OCI-LY1 (cell line): ENCODE measurements around the gene ARL14.

ENCODE experiments used
- CTCF ChIP-seq: fragments of 200-600 bp; sonication (generic), shearing (Covaris generic); IDR thresholded peaks from 2 replicates; pipeline ENCODE4 v1.5.1; 2017; ENCODE audit warnings: mild to moderate bottlenecking, antibody characterized with exemption, low read length, moderate library complexity, mixed read lengths
- EZH2 ChIP-seq: fragments of 200-600 bp; sonication (generic), shearing (Covaris generic); IDR thresholded peaks from 2 replicates; pipeline ENCODE4 v1.8.0; 2017; ENCODE audit warnings: borderline replicate concordance, mixed run types, mild to moderate bottlenecking, antibody characterized with exemption, low read length, moderate library complexity, mixed read lengths

DNA sequence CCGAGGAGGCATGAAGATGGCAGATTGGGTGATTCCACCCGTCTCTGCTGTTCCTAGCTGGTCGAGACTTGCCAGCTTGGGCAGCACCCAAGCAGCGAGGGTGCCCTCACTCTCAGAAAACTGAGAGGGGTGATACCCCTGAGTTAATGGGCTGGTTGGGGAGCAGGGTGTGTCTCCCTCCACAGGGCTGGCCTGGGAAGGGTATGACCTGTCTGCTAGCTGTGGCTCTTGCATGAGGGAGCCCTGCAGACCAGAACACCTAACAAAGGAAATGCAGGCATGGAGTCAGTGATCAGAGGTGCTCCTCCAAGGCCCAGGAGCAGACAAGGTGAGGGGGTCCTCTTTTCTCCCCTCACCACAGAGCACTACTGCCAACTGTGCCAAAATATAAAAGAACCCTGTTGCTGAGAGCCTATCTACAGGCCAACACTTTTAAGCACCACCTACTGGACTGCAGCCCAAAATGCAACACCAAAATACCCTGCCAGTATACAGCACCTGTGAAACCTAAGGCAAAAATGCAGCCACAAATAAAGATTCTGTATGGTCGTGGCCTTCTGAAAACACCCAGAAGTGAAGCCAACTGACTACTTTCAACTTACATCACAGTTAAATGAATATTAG lies 43.3 kb downstream of the ARL14 start:
- peak; percentile 47 for TF ChIP-seq CTCF
- no peak for TF ChIP-seq EZH2
